HG02610 (cell line): ENCODE measurements around the gene RBM6.
"Not testable (repeated sequence)": the region's sequence is repeated elsewhere in the genome, so short reads cannot be mapped to it uniquely, and the experiment has no call there.

Source experiments
- ATAC-seq: cut with Tn5 transposase; IDR thresholded peaks from one replicate; pipeline ENCODE4 v1.9.1; 2021; ENCODE audit warnings: mild to moderate bottlenecking, moderate library complexity; ENCODE audit not compliant: unreplicated experiment

RBM6 gene, protein sequence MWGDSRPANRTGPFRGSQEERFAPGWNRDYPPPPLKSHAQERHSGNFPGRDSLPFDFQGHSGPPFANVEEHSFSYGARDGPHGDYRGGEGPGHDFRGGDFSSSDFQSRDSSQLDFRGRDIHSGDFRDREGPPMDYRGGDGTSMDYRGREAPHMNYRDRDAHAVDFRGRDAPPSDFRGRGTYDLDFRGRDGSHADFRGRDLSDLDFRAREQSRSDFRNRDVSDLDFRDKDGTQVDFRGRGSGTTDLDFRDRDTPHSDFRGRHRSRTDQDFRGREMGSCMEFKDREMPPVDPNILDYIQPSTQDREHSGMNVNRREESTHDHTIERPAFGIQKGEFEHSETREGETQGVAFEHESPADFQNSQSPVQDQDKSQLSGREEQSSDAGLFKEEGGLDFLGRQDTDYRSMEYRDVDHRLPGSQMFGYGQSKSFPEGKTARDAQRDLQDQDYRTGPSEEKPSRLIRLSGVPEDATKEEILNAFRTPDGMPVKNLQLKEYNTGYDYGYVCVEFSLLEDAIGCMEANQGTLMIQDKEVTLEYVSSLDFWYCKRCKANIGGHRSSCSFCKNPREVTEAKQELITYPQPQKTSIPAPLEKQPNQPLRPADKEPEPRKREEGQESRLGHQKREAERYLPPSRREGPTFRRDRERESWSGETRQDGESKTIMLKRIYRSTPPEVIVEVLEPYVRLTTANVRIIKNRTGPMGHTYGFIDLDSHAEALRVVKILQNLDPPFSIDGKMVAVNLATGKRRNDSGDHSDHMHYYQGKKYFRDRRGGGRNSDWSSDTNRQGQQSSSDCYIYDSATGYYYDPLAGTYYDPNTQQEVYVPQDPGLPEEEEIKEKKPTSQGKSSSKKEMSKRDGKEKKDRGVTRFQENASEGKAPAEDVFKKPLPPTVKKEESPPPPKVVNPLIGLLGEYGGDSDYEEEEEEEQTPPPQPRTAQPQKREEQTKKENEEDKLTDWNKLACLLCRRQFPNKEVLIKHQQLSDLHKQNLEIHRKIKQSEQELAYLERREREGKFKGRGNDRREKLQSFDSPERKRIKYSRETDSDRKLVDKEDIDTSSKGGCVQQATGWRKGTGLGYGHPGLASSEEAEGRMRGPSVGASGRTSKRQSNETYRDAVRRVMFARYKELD

GRCh38 chr3:49939858-49940666 is at the start of gene RBM6:
TSS of gene RBM6 (plus strand) at chr3:49940150. CDS start at chr3:49962642, 22,492 bp downstream.
- peak; percentile 94 for ATAC-seq

- ATAC-seq, result no peak
Measured at GRCh38 chr3:49895791-49896190, 44.2 kb upstream of the RBM6 start.

DNA sequence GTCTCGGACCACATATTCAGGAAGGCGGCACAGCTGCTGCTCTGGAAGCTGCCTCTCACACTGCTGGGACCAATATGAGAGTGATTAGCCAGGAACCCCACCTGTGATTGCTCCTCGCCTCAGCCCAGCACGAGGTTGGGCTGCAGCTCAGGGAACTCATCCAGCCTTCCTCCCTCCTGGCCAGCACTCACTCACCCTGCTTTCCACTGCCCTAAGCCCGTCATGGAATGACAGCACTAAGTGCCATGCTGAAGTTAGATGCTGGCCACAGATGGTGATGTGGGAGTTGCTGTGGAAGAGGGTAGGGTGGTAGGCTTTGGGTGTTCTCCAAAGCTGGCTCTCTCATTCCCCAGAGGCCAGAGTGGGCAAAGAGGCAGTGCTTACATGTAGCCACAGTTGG is 43.6 kb upstream of the RBM6 start:
- ATAC-seq, result no peak

DNA sequence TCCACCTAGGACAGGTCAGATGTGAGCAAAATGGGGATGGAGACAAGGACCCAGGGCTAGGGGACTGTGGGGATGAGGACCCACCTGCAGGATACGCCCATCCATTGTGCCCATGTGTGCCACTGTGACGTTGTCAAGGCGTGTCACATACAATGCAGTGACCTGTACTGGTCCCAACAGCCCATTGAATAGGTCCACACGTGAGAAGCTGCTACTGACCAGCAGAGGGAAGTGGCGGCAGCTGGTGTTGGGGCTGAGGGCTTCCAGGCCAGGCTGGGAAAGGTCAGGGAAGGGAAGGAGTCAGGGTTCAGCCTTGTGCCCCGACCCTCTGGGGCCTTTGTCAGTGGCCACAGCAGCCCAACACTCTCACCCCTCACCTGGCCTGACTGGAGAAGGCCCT is 41.0 kb upstream of the RBM6 start:
- no peak for ATAC-seq

- no peak for ATAC-seq
Measured at GRCh38 chr3:49899815-49900214, 40.1 kb upstream of the RBM6 start.

- ATAC-seq, result no peak
Measured at GRCh38 chr3:49900491-49901153, 39.3 kb upstream of the RBM6 start.

DNA sequence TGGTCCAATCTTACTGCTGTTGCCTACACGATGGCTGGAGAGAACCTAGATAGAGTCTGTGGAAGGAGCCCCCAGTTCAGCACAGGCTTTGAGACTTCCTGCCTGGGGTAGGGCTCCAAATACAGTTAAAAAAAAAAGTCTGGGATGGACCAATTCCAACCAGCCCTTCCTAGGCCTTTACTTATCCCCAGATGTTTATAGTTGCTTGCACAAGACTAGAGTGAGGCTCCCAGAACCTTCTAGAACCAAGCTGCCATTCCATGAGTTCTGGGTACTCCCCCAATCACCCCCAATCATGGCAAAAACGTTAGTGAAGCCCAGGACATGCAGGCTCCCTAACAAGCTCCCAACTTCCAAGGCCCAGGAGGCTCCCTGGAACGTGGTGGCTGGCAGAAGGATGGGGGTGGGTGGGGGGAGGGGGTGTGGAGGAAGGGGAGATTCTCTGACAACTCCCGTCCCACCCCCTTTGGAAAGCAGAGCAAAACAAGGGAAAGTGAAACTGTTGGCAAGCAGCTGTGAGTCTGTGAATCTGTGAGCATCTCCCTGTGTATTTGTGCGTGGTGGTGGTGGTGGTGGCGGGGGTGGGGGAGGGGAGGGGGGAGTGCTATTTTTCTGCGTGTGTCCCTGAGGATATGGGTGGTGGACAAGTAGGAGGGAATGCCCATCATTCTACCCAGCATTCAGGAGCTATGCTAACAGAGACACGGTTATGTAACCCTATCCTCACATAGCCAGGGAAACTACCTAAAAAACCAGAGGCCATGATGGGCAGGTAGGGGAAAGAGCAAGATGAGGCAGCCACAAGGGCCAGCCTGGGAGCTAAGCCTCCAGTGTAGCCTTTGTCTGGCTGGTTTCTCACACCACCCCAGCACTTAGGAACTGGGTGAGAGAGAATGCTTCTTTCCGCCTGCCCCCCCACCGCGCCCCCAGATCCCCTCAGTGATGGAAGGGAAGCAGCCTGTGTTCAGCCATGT is 38.3 kb upstream of the RBM6 start:
- ATAC-seq, result no peak

- ATAC-seq, result no peak
Measured at GRCh38 chr3:49902511-49903345, 37.2 kb upstream of the RBM6 start.

DNA sequence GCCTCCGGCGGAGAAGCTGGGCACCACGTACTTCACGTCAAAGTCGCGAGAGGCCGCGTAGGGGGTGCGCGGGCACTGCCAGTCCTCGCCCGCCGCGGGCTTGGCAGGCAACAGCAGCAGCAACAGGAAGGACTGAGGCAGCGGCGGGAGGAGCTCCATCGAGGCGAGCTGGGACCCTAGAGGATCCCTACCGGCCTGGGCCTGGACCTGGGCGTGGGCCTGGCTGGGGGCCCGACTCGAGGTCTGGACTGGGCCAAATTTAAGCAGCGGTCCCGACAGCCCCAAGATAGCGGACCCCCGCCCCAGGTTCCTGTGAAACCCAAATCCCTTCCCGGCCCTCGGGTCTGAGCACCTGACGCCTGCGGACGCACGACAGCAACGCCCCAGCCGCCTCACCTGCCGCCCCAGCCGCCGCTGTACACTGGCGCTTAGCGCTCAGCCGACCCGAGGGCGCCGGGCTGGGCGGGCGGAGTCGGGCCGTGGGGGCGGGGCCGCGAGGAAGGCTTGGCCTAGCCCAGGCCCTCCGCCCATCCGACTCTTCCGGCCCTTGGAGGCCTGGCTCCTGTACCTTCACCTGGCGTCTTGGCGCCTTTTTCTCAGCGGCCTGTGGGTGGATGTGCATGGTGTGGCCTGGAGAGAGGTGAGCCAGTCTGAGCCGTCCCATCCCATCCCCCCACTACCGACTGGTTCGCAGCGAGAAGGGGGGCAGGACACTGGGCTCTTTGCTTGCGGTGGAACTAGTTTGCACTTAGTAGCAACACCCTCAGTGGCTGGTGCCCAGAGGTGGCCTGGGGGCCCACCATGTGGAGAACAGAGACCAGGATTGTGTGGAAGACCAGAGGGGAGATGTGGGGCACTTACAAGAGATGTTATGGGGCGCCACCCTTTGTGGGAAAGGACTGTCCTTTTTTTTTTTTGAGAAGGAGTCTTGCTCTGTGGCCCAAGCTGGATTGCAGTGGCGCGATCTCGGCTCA is 36.2 kb upstream of the RBM6 start, which contains the start of gene MST1R:
Gene MST1R, minus strand, starts transcription at position 423 of the 974 bp plus-strand sequence. Its CDS starts 264 bp downstream, at position 159.
- no peak for ATAC-seq

- ATAC-seq, result not testable (repeated sequence)
Measured at GRCh38 chr3:49904448-49904847, 35.5 kb upstream of the RBM6 start.

DNA sequence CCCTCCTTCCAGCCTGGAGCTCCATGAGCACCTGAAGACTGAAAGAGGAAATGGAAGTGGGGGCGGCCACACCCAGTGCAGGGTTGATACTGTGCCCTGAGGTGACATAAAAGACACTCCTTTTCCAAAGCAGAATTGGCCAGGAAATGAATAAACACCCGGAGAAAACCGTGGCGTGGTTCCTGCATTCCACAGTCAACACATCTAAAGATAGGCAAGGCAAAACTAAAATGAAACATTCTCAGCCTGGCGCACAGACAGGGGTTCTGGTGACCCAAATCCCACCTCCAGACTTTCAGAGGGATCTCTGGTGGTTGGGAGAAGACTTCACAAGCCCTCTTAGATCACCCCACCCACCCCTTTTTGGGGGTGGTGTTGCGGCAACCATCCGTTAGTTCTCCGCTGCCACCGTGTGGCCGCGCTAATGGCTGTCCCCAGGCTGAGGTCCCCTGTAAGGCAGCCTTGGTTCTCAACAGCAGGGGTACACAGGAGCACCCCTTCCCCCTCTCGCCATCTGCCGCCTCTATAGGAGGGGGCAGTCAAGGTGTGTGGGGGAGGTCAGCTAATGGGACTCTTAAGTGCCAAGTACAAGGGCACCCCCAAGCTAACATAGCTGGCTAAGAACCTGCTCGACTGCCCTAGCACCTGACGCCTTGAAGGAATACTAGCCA is 33.7 kb upstream of the RBM6 start:
- ATAC-seq, result no peak

GRCh38 chr3:49908373-49909199 is 31.4 kb upstream of the RBM6 start:
- no peak for ATAC-seq

DNA sequence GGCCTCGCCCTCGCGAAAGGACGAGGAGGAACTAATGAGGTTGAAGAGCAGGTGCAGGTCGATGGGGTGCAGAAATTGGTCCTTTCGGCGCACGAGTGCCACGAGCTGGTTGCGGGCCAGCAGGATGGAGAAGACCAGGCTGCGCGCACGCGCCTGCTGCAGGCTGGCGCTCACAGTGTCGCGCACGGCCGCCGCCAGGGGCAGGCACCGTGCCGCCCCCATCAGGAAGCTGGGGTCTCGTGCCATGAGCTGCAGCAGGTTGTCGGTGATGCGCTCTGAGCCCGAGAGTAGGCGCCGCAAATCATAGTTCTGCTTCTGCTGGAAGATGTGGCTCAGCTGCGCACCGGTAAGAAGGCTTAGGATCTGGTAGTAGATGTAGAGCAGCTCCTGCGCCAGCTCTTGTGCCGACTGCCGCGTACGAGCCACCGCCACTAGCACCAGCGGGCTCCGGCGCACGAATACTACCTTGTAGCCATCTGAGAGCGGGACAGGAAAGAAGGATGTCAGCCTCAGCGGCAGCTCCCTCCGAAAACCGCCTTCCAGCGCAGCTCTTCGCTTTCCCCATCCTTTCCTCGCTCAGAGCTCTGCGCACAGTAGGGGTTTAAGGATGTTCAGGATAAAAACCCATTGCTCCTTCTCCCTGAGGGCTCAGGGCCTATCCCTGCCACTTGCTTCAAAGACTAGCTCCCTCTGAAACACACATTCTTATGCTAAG is 29.4 kb upstream of the RBM6 start:
- no peak for ATAC-seq

- no peak for ATAC-seq
Measured at GRCh38 chr3:49911124-49911420, 28.9 kb upstream of the RBM6 start.

- ATAC-seq, result no peak
Measured at GRCh38 chr3:49911611-49912010, 28.3 kb upstream of the RBM6 start.
